Measurements from ENCODE around the gene PCDHGA1. TPM values are rescaled to one million over a fixed set of nuclear protein-coding genes. Genes with fewer than 3 reads are reported as not detected.
"Not testable (repeated sequence)": the region's sequence is repeated elsewhere in the genome, so short reads cannot be mapped to it uniquely, and the experiment has no call there.

Gene PCDHGA1
- total RNA-seq, 6 experiments from 2014 or later: 0.04 to 0.18 (median 0.12) TPM; not detected in 1

- H3K27ac ChIP-seq; H3K36me3 ChIP-seq; H3K4me1 ChIP-seq; DNase-seq; H3K27me3 ChIP-seq; intact Hi-C loops (cut with DNase I): not testable (repeated sequence)
- TF ChIP-seq, protein P1, sequence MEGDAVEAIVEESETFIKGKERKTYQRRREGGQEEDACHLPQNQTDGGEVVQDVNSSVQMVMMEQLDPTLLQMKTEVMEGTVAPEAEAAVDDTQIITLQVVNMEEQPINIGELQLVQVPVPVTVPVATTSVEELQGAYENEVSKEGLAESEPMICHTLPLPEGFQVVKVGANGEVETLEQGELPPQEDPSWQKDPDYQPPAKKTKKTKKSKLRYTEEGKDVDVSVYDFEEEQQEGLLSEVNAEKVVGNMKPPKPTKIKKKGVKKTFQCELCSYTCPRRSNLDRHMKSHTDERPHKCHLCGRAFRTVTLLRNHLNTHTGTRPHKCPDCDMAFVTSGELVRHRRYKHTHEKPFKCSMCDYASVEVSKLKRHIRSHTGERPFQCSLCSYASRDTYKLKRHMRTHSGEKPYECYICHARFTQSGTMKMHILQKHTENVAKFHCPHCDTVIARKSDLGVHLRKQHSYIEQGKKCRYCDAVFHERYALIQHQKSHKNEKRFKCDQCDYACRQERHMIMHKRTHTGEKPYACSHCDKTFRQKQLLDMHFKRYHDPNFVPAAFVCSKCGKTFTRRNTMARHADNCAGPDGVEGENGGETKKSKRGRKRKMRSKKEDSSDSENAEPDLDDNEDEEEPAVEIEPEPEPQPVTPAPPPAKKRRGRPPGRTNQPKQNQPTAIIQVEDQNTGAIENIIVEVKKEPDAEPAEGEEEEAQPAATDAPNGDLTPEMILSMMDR (IDR thresholded peaks at IDR 0.05): peak; percentile 30 to 48 (median 45)
- Histone ChIP-seq H3K4me3 (peak within 1 kb of the TSS; percentile 17 to 27 (median 24)), H3K9me3 (peaks cover 0 to 14% (median 5%) of the 10 kb centered on the region in 4 donors)
- WGBS (ENCODE audit: insufficient coverage, low coverage, low lambda C conversion rate, missing lambda C conversion rate): 9% methylated on average over 17 of the region's 40 CpGs
- ATAC-seq: peak; percentile 92 to 97 (median 96)
These were observed 57.4 kb downstream of the PCDHGA1 start, which contains the start of gene PCDHGB4 for GRCh38 chr5:141387557-141388311. Gene PCDHGB4 (plus strand): TSS chr5:141387698. CDS start chr5:141387885, 187 bp downstream.

GRCh38 chr5:141388661-141389060, 58.3 kb downstream of the PCDHGA1 start:
- H3K36me3 ChIP-seq: peaks cover 0 to 3% (median 0%) of the 10 kb centered on the region in 4 donors
- intact Hi-C loops (cut with DNase I): no loop called here
- no peak overlapping the region for H3K4me3 ChIP-seq
- no peak for ATAC-seq
- H3K27me3 ChIP-seq: no peaks in the 10 kb centered on the region
- H3K4me1 ChIP-seq: no peaks in the 10 kb centered on the region
- no peak overlapping the region for H3K27ac ChIP-seq
- peaks cover 0 to 14% (median 5%) of the 10 kb centered on the region in 4 donors for H3K9me3 ChIP-seq
- no peak for DNase-seq
- 47% methylated on average over 10 of the region's 10 CpGs for WGBS (ENCODE audit: insufficient coverage, low coverage, low lambda C conversion rate, missing lambda C conversion rate)
- TF ChIP-seq POLR2A (IDR thresholded peaks at IDR 0.05): no peak
- TF ChIP-seq, protein P1 (IDR thresholded peaks at IDR 0.05): no peak

DNA sequence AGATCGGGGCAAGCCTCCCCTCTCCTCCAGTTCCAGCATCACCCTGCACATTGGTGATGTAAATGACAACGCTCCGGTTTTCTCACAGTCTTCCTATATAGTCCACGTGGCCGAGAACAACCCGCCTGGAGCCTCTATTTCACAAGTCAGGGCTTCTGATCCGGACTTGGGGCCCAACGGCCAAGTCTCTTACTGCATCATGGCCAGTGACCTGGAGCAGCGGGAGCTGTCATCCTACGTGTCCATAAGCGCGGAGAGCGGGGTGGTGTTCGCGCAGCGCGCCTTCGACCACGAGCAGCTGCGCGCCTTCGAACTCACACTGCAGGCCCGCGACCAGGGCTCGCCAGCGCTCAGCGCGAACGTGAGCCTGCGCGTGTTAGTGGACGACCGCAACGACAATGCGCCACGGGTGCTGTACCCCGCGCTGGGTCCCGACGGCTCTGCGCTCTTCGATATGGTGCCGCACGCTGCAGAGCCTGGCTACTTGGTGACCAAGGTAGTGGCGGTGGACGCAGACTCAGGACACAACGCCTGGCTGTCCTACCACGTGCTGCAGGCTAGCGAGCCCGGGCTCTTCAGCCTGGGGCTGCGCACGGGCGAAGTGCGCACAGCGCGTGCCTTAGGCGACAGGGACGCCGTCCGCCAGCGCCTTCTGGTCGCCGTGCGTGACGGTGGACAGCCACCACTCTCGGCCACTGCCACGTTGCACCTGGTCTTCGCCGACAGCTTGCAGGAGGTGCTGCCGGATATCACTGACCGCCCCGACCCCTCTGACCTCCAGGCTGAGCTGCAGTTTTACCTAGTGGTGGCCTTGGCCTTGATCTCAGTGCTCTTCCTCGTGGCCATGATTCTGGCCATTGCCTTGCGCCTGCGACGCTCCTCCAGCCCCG, 59.1 kb downstream of the PCDHGA1 start:
- no peaks in the 10 kb centered on the region for H3K27me3 ChIP-seq

More for the DNA sequence above, 59.1 kb downstream of the PCDHGA1 start:
- 36% methylated on average over 20 of the region's 77 CpGs for WGBS (ENCODE audit: insufficient coverage, low coverage, low lambda C conversion rate, missing lambda C conversion rate)
- DNase-seq (no peak), ATAC-seq (no peak)
- TF ChIP-seq, protein P1 (IDR thresholded peaks at IDR 0.05): no peak
- no peak for TF ChIP-seq POLR2A (IDR thresholded peaks at IDR 0.05)
- no peak overlapping the region for H3K27ac ChIP-seq
- peaks cover 0 to 14% (median 5%) of the 10 kb centered on the region in 4 donors for H3K9me3 ChIP-seq
- intact Hi-C loops (cut with DNase I): no loop called here
- H3K4me3 ChIP-seq: no peak overlapping the region
- no peaks in the 10 kb centered on the region for H3K4me1 ChIP-seq
- peaks cover 0 to 3% (median 0%) of the 10 kb centered on the region in 4 donors for H3K36me3 ChIP-seq

All from right lobe of liver (tissue), 6 donors.